Endometrial microvascular endothelial cells (primary cell): ENCODE results near the gene HNF1B. TPM values are rescaled to one million over a fixed set of nuclear protein-coding genes. Genes with fewer than 3 reads are reported as not detected.

Source experiments
- in situ Hi-C: cut with HindIII; loops from 2 replicates; pipeline ENCODE4 v1.10.0; 2017; ENCODE audit warnings: low sequenced_read_pairs, low pct_unique_long_range_greater_than_20kb; ENCODE audit errors: inconsistent ontology term
- total RNA-seq: library from RNA; depleted of rRNA; stranded (reverse); fragments of >200 nt; gene quantifications from one replicate; pipeline ENCODE4 v1.2.3, GENCODE V29; 2015; ENCODE audit errors: inconsistent ontology term

HNF1B gene
- total RNA-seq, 1 donor from 2014 or later = not detected

DNA sequence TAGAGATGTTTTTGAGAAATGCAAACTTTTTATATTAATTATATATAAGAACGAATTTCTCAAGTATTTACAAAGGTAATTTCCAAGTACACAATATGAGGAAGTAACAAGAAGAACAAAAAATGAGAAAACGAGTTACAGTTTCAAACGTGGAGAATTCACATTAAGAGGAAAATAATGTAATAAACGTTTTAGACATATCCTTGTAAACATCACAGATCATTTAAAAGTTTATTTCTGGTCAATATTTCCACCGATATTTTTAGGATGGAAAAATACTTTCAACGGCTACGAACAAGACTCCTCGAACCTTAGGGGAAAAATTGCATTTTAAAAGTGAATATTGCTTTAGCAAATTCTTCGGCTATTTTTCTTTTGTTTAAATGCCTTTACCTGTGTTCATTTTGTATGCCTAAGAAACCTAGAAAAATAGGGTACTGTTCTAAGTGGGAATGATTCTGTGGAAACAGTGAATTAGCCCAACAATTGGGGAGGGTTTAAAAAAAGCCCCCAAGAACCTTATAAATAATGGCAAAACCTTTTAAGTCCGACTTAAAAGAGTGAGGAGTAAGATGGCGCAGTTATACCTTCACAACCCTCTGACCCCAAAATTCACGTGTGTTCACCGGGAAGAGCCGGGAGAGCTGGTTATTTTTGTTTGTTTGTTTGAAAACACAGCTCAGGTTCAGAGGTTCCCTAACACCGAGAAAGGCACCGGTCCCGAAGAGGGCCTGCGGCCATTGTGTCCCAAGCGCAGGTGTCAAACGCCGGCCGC is 3.3 kb downstream of the HNF1B start:
- in situ Hi-C loops = no loop called here

DNA sequence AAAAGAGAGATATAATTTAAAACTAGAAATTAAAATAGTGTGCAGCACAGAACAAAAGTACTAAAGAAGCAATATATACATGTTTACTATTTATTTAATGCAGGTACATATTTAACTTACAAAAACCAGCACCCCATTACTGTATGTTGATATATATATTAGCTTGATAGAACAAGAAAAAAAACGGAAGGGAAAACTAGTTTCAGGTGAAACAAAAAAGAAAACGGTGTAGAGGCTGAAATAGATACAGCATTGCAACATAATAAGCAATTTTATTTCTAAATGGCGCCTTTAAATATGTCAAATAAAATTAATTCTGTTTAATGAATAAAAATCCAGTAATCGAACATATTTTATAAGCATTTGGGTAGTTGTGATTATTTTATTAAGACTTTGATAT is 3.9 kb downstream of the HNF1B start:
- in situ Hi-C loops = no loop called here

DNA sequence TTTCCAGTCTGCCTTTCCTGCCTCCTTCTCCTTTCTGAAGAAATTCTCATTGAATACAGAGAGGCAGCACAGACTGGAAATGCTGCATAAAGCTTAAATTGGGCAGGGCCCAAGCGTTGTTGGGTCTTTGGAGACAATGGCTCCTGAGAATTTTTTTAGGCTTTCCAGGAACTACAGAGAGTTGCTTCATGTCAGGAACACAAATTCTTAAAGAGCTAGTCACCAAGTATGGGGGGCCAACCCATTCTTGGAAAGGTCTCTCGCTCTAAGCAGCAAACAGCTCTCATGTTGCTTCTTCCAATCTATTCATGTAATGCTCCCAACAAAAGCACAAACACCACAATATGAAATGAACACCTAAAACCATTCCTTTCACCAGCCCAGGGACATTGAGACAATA is 6.9 kb downstream of the HNF1B start:
- in situ Hi-C loops = no loop called here

DNA sequence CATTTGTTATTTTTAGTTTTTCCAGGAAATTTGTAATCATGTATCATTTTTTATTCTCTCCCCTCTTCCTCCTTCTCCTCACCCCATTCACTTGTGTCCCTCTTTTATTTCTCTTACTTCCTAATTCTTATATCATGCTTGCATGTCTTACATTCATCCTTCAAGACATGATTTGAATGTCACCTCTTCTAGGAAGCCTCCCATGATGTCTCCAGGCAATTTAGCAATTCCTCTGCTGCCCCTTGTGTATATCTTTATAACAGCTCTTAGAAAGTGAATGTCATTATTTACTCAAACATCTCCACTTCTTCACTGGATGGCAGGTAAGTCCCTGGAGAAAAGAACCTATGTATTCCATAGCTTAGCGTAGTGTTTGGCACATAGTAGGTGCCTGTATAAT is 7.8 kb downstream of the HNF1B start:
- in situ Hi-C loops = no loop called here

DNA sequence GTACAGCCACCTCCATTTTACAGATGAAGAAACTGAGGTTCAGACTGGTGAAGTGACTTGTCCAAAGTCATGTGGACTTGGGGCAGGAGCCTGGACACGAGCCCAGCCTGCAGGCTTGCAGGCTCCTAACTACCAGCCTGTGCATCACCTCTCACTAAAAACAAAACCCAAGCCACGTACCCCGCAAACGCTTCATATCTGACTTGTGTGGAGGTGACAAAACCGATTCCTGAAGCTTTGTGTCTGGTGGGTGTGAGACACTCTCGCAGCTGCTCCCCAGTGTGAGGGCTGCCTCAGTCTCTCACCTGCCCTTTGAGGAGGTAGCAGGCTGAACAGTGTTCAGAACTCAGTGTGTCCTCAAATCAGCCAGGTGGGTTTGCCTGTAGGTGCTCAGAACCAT is 8.4 kb downstream of the HNF1B start:
- in situ Hi-C loops = no loop called here

DNA sequence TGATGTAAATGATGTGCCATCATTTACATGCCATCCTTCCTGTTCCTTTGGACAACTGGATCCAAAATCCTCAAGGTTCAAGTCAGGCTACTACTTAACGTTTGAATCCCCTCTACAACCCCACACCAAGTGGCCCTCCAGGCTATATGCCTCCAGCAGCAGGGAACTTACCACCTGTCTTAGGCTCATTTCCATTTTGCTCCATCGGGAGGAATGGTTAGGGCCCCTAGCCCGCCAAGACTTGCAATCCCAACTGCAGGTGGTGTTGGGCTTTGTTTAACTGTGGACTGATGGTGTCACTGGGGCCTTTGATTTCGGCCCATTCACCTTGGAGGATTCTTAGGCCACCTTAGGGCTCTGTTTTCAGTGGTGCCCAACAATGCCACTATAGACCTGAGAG is 9.7 kb downstream of the HNF1B start:
- in situ Hi-C loops = no loop called here

DNA sequence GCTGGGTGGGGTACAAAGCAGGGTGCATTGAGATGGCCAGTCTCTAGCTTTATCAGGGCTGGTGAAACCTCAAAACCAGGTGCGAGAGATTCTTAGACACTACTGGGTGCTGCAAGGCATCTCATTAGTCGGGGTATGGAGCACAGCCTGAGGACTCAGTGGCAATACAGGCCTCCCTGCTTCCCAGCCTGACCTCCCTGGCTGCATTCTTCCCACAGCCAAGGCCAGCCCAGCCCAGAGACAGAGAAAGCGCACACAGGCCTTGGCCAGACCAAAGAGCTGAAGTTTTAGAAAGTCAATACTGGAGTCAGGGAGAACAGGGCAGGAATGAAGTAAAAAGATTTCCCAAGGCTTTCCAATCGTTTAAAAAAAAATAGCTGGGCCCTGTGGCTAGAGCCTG is 12.5 kb downstream of the HNF1B start:
- in situ Hi-C loops = no loop called here

DNA sequence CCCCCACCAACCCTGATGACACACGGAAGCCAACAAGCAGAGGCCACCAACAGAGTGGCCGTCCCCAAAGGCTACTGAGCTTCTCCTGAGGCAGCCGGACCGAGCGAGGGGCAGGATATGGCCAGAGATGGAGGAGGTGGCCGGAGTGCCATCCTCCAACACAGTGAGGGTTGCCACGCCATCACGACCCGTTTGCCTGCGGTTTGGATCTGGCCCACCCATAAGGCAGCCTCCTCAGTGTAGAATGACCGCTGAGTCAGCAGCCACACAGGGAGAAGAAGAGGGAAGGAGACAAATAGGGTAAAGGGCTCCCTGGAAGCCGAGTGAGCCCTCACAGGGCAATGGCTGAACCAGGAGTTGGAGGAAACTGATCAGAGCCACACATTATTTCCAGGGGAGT is 13.8 kb downstream of the HNF1B start:
- in situ Hi-C loops = no loop called here

DNA sequence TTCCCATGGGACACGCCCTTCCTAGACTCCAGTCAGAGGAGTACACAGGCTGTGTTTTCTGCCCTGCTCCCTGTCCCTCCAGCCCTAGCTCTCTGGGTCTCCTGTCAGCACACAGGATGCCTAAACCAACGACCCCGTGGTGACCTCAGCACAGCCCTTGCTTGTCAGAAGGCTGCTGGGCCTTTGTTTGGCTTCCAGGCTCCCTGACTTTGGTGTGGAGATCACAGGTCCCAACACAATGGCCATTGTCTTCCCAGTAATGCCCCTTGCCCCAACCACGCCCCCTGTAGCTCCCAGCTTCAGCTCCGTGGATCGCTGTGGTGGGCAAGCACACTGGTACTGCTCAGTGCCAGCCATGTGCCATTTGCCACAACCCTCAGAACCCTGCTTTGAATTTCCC is 15.0 kb downstream of the HNF1B start:
- in situ Hi-C loops = no loop called here

DNA sequence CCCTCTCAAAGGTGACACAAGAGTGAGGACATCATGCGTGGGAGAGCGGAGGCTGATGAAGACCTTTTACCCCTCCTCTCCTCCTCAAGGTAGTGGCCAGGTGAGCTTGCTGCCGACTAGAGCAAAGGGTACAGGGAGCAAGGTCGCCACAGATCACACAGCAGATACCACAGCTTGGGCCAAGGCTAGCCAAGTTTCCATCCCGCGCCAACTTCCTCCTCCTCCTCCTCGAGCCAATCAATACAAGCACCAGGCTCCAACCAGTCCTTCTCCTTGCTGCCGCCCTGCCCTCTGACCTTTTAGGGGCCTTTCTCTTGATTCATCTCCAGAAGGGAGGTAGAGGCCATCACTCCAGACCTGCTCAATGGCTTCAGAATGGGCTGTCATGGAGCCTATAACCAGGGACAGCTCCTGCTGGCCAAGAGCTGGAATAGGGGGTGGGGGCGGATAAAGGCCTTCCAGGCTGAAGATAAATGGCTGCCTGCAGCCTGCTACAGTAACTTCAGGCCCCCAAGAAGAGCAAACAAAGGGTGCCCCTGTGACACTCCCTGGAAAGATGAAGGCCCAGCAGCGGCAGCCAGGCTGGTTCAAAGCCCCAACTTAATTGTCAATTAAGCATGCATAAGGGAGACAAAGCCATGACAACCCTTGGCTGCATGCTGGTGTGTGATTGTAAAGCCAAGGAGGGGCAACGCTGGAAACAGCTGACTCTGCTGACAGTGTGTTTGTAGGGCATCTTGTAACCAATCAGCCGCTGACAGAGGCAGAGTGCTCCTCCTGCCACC is 17.8 kb downstream of the HNF1B start:
- in situ Hi-C loops = no loop called here

DNA sequence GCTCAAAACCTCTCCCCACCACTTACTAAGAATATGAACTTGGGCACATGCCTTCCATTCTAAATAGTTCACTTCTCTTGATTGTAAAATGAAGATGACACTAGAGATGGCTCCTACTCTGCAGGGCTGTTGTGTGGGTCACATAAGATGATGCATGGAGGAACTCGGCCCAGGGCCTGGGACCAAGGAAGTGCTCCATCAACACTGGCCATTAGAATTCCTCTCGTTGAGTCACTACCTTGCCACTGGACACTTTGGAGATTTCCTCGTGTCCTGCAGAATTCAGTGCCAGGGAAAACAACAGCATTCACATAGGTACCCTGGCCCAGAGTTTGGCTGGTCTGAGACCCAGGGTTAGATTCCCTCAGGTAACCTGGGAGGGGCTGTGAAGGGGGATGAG is 18.6 kb downstream of the HNF1B start:
- in situ Hi-C loops = no loop called here

DNA sequence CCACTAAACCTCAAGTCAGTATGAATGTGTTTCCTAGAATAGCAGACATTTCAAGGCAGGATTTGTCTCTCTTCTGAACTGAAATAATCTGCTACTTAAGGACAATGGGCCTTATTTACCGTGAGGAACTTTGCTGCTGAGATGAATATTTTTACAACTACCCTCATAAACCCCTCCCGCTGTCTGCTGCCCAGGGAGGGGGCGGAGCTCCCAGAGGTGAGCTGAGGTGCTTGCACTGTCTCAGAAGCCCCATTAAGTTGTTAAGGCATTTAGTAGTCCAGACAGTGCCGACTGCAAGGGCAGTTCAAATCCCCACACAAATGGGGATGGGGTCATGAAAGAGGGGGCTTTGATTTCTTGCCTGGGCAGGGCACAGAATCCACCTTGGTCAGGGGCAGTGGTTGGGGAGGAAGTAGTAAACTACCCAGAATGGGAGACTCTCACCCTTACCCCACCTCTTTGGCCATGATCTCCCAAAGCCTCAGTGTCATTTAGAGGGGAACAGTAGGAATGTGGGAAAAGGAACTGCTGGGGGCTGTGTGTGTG is 19.2 kb downstream of the HNF1B start:
- in situ Hi-C loops = no loop called here

DNA sequence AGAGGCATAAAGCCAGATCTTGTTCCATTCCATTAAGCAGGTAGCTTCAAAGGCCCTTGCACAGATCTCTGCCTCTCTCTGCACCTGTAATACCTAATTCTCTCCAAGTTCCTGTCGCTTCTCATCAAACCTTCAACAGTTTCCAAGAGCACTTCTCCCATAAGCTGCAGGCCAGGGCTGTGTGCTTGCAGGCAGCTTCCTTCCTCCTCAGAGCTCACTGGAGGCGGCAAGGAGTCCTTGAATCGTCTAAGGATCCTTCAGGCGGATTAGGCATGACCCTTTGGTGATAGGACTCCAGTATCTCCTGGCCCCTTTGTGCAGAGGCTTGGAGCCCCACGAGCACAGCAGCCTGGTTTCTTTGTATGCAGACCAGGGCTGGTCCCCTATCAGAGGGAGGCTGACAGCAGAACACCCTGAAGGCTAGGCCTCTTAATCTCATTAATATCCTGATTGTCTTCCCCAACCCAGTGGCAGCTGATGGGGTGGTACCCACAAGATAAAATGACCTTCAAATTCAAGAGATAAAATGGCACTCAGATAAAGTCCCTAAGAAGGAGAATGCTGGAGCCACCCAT is 19.8 kb downstream of the HNF1B start:
- in situ Hi-C loops = no loop called here

DNA sequence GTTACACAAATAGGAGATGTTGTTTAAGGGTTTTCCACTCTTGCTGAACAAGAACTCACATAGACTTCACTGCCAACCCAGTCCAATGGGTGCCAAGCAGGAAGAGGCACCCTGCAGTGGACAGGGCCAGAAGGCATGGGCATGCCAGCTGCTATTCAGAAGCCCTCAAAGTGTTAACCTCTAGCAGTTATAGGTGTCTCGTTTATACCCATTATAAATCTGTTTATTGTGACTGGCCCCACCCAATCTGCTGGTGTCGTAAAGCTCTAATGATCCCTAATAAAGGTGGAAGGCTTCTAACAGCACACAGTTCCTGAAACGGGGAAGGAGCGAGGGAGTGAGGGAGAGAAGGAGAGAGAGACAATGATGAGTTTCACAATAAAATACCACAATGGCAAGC is 23.9 kb downstream of the HNF1B start:
- in situ Hi-C loops = no loop called here

DNA sequence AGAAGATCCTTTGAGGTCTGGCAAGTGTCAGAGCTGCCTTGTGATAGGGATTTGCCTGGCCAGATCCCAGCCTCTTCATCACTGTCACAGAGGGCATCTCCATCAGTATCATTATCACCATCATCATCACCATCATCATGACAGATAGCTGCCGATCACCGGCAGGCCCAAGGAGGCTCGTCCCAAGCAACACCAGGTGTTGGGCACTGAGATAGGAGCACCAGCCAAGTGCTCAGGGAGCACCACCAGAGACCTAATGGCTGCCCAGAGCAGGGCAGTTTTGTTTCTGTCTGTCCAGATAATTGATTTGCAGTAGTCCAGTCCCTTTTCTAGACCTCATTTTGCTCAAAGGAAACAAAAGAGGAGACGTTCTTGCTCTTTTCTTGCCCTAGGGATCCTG is 25.0 kb downstream of the HNF1B start:
- in situ Hi-C loops = no loop called here

DNA sequence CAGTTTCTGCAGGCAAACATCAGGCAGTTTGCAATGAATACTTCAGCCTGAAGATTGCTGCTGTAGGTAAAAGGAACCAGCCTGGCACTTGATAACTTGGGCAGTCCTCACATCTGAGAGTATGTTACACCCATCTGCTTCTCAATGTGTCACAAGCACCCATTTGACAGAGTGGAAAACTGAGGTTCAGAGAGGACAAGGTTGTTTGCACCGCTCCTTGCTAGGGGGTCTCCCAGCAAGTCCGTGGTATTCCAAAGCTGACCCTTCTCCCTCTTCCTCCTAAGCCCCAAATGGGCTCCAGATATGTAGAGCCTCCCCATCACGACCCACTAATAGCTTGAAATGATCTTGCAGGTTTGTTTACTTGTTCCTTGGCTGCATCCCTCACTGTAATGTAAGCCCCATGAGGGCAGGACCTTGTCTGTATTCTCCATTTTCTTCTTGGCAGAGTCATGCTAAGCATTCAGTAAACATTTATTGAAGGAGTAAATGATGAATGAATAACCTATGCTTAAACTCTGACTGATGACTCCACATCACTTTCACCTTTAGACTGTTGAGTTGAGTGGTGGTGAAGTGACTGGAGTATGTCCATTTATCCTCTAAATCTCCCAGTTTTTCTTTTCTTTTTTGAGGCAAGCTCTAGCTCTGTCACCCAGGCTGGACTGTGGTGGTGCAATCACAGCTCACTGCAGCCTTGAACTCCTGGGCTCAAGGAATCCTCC is 26.4 kb downstream of the HNF1B start:
- in situ Hi-C loops = no loop called here

DNA sequence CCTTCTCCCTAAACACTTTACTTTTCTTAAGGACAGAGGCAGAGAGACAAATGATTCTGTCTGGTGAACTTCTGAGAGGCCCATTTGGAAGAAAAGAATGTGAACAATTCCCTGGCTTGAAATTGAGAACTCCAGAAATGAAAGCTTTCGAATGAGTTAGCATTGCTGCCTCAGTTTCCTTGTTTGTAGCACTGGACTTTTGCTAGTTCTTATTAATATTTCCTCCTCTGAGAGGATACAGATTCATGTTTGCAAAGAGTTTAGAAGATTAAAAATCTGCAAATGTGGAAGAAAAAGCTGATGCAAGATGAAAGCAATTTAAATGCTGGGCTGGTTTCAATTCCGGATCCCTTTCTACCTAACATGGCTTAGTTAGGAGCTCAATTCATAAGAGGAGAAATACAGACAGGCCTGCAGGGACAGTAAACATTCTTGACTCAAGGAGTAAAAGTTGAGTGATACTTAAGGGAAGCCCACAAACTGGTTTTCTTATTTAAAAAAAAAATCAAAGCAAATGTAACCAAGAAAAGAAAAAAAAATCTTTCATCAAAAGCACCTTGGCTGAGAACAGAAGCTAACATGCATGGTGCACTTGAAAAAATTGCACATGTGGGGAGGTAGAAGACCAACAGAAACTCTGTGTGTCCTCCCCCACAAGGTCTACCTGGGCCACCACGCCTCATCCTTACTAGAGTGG is 27.1 kb downstream of the HNF1B start:
- in situ Hi-C loops = no loop called here

DNA sequence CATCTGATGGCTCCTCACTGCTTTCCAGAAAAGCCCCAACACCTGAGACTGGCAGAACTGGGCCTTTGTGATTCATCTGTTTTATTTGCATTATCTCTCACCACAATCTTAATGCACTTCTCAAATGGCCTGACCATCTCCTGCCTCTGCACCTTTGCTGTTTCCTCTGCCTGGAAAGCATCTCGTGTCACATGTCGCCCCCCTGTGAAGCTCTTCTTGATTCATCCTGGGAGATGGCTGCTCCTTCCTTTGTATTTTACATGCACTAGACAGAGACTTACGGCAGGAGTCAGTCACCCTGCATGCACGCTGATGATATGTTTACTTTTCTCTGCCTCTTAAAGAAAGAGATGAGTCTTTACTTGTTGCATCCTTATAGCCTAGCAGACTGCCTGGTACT is 30.0 kb downstream of the HNF1B start:
- in situ Hi-C loops = no loop called here

DNA sequence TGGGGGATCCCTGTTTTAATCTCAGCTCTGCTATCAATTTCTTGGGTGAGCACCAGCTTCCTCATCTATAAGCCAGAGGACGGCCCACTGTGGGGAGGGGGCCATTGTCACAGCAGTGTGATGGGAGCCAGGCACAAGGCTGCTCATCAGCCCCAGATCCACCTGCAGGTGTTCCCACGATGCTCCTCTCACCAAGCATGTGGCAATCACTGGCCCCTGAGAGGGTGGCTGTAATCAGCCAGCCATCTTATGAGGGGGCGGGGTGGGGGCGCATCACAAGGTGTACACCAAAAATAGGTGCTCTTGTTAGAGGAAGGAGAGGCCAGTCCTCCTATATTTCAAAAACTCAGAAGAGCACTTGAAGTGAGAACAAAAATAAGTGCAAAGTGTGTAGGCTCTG is 31.2 kb downstream of the HNF1B start:
- in situ Hi-C loops = no loop called here
